GM21423 (cell line): ENCODE measurements around the gene ANGPTL8.

Source experiments
- ATAC-seq: cut with Tn5 transposase; IDR thresholded peaks from one replicate; pipeline ENCODE4 v1.9.1; 2021; ENCODE audit warnings: mild to moderate bottlenecking, moderate library complexity; ENCODE audit not compliant: unreplicated experiment

Gene ANGPTL8

DNA sequence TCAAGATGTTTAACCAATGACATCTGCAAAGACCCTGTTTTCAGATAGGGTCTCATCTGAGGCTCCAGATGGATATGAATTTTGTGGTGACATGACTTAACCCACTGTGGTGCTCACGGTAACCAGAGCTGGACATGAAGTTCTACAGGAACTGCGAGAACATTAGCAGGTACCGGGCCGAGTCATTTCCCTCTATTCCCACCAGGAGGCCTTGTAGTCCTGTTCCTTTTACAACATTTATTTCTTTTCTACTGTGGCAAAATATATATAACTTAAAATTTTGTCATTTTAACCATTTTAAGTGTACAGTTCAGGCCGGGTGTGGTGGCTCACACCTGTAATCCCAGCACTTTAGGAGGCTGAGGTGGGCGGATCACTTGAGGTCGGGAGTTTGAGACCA, 48.9 kb downstream of the ANGPTL8 start:
- no peak for ATAC-seq

DNA sequence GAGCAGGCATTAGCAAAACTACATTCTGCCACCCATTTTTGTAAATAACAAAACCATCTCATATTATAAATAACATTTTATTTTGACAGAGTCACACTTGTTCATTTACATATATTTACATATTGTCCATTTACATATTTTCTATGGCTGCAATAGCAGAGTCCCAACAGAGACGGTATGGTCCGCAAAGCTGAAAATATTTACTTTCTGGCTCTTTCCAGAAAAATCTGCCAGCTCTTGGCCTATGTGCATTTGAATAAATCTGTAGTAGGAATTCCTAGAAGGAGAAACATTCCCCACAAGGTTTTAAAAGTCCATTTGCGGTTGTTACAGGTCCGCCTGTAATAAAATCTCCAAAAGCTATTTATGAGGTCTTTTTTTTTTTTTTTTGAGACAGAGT, 50.8 kb downstream of the ANGPTL8 start:
- ATAC-seq = no peak

DNA sequence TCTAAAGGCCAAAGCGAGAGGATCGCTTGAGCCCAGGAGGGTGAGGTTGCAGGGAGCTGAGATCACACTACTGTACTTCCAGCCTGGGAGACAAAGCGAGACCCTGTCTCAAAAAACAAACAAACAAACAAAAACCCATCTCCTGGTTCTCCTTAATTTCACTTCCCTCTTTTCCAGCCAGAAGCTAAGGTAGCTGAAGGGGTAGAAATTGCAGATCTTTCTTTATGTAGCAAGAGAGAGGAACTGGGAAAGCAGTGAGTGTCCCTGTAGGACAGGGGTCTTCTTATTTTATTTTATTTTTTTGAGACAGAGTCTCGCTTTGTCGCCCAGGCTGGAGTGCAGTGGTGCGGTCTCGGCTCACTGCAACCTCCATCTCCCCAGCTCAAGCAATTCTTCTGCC, 52.0 kb downstream of the ANGPTL8 start:
- ATAC-seq = no peak
